Neural progenitor cell (in vitro differentiated cells): ENCODE data around the gene RAE1. TPM values are rescaled to one million over a fixed set of nuclear protein-coding genes. Genes with fewer than 3 reads are reported as not detected.
A peak's percentile ranks its signal among the peaks of the same experiment; 100 is the strongest.

Source experiments
- DNase-seq: peaks from one replicate; pipeline ENCODE4 v3.0.0-alpha.2; 2016; ENCODE audit warnings: low spot score
- H2AFZ ChIP-seq: fragments of 200-600 bp; sonication (generic); replicated peaks from 2 replicates; pipeline ENCODE4 v1.6.1; 2016; ENCODE audit warnings: antibody characterized with exemption
- H3F3A ChIP-seq: fragments of 200-600 bp; sonication (generic); 2 replicates; pipeline ENCODE4 v1.6.1; 2016; ENCODE audit warnings: antibody characterized with exemption, low read depth
- H3K27ac ChIP-seq: fragments of 200-600 bp; sonication (generic); 2 replicates; pipeline ENCODE4 v1.5.1; 2016; ENCODE audit warnings: mild to moderate bottlenecking
- H3K27me3 ChIP-seq: fragments of 200-600 bp; sonication (generic); 2 replicates; pipeline ENCODE4 v1.6.1; 2016; ENCODE audit warnings: mild to moderate bottlenecking, moderate library complexity
- H3K36me3 ChIP-seq: fragments of 200-600 bp; sonication (generic); 2 replicates; pipeline ENCODE4 v1.5.1; 2016
- H3K4me1 ChIP-seq: fragments of 200-600 bp; sonication (generic); 2 replicates; pipeline ENCODE4 v1.6.1; 2016; ENCODE audit warnings: mixed run types
- H3K4me2 ChIP-seq: fragments of 200-600 bp; sonication (generic); 2 replicates; pipeline ENCODE4 v1.6.1; 2016
- H3K4me3 ChIP-seq: fragments of 200-600 bp; sonication (generic); 2 replicates; pipeline ENCODE4 v1.5.1; 2016
- H3K79me2 ChIP-seq: fragments of 200-600 bp; sonication (generic); 2 replicates; pipeline ENCODE4 v1.6.1; 2016; ENCODE audit warnings: low read depth
- H3K9ac ChIP-seq: fragments of 200-600 bp; sonication (generic); 2 replicates; pipeline ENCODE4 v1.6.1; 2016
- H3K9me3 ChIP-seq: fragments of 200-600 bp; sonication (generic); 2 replicates; pipeline ENCODE4 v1.5.1; 2016; ENCODE audit warnings: low read depth
- H4K20me1 ChIP-seq: fragments of 200-600 bp; sonication (generic); 2 replicates; pipeline ENCODE4 v1.6.1; 2016; ENCODE audit warnings: low read depth
- H3K27ac Mint-ChIP-seq: 3 replicates; pipeline ENCODE4 v1.8.0; 2021; ENCODE audit warnings: mixed read lengths
- H3K27me3 Mint-ChIP-seq: 2 replicates; pipeline ENCODE4 v1.8.0; 2022; ENCODE audit warnings: low read depth, mild to moderate bottlenecking, inconsistent platforms, moderate library complexity, mixed read lengths; ENCODE audit not compliant: insufficient read depth
- H3K36me3 Mint-ChIP-seq: 3 replicates; pipeline ENCODE4 v1.8.0; 2021; ENCODE audit warnings: mixed read lengths
- H3K4me1 Mint-ChIP-seq: 3 replicates; pipeline ENCODE4 v1.8.0; 2021; ENCODE audit warnings: mixed read lengths
- H3K4me3 Mint-ChIP-seq: 3 replicates; pipeline ENCODE4 v1.8.0; 2021; ENCODE audit warnings: mild to moderate bottlenecking, moderate library complexity, mixed read lengths
- H3K9me3 Mint-ChIP-seq: 3 replicates; pipeline ENCODE4 v1.8.0; 2020; ENCODE audit warnings: mixed read lengths
- EZH2 ChIP-seq: fragments of 200-600 bp; sonication (generic); IDR thresholded peaks from 2 replicates; pipeline ENCODE4 v1.6.1; 2017; ENCODE audit warnings: antibody characterized with exemption, mild to moderate bottlenecking, moderate library complexity
- EZH2phosphoT487 ChIP-seq: fragments of 200-600 bp; sonication (generic); IDR thresholded peaks from 2 replicates; pipeline ENCODE4 v1.6.1; 2017; ENCODE audit warnings: antibody characterized with exemption
- total RNA-seq: library from RNA; depleted of rRNA; stranded (reverse); fragments of >200 nt; gene quantifications from 2 replicates; pipeline ENCODE4 v1.2.3, GENCODE V29; 2015; ENCODE audit warnings: low replicate concordance
- TF ChIP-seq, protein P1 (sequence below): fragments of 200-600 bp; sonication (generic); IDR thresholded peaks from 2 replicates; pipeline ENCODE4 v1.5.1; 2017; ENCODE audit warnings: antibody characterized with exemption, mild to moderate bottlenecking

The RAE1 gene
- total RNA-seq, 1 donor from 2014 or later: 77.6 TPM

DNA sequence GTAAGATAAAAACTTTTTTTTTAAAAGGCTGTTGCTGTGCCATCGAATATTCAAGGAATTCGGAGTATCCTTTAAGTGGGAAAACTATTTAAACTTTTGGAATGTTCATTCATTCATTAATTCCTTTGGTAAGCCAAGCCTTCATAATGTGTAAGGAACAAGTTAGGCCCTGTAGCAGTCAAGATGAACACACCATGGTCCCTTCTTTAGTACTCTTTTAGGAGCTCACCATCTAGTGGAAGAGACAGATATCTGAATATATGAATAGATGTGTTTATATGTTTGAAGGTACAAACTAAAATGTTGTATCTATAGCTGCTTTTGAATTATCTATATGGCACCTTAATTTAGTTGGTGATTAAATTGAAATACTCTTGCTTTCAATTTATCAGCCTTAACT lies 15.7 kb upstream of the RAE1 start:
- Mint-ChIP-seq H3K9me3 (peaks cover 2% of the 10 kb centered on the region), H3K27me3 (no peaks in the 10 kb centered on the region), H3K4me3 (no peak overlapping the region), H3K36me3 (no peaks in the 10 kb centered on the region), H3K4me1 (peaks cover 15% of the 10 kb centered on the region), H3K27ac (no peak overlapping the region)
- no peak for DNase-seq
- no peak overlapping the region for H3K4me2 ChIP-seq
- no peaks in the 10 kb centered on the region for H3F3A ChIP-seq
- no peak overlapping the region for H3K4me3 ChIP-seq
- H4K20me1 ChIP-seq: no peaks in the 10 kb centered on the region
- H3K27me3 ChIP-seq: no peaks in the 10 kb centered on the region
- no peaks in the 10 kb centered on the region for H3K4me1 ChIP-seq
- TF ChIP-seq, protein P1, sequence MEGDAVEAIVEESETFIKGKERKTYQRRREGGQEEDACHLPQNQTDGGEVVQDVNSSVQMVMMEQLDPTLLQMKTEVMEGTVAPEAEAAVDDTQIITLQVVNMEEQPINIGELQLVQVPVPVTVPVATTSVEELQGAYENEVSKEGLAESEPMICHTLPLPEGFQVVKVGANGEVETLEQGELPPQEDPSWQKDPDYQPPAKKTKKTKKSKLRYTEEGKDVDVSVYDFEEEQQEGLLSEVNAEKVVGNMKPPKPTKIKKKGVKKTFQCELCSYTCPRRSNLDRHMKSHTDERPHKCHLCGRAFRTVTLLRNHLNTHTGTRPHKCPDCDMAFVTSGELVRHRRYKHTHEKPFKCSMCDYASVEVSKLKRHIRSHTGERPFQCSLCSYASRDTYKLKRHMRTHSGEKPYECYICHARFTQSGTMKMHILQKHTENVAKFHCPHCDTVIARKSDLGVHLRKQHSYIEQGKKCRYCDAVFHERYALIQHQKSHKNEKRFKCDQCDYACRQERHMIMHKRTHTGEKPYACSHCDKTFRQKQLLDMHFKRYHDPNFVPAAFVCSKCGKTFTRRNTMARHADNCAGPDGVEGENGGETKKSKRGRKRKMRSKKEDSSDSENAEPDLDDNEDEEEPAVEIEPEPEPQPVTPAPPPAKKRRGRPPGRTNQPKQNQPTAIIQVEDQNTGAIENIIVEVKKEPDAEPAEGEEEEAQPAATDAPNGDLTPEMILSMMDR: peak; percentile 32
- TF ChIP-seq EZH2: no peak
- no peaks in the 10 kb centered on the region for H3K36me3 ChIP-seq
- no peaks in the 10 kb centered on the region for H3K79me2 ChIP-seq
- no peak overlapping the region for H3K27ac ChIP-seq
- no peak overlapping the region for H3K9ac ChIP-seq
- H3K9me3 ChIP-seq: no peaks in the 10 kb centered on the region
- no peak overlapping the region for H2AFZ ChIP-seq

DNA sequence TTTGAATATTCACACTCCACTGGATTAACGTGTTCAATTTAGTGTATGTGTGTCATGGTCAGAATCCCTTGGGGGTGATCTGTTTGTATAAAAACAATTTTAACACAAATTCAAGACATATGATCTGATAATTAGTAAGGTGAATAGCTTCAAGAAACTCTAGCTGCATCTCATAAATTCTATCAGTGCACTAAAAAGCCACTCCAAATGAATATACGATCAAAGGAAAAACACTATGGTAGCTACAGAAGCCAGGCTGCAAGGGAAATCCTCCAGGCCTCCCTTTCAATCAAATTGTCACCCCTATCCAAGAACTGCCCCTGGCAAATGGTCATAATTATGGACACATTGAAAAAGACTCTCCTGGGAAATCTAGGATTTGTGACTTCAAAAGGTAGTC lies 9.4 kb upstream of the RAE1 start:
- Mint-ChIP-seq H3K4me3 (no peak overlapping the region), H3K27ac (no peak overlapping the region), H3K4me1 (peaks cover 6% of the 10 kb centered on the region), H3K36me3 (no peaks in the 10 kb centered on the region), H3K9me3 (peaks cover 2% of the 10 kb centered on the region), H3K27me3 (no peaks in the 10 kb centered on the region)
- no peak overlapping the region for H3K9ac ChIP-seq
- H3K27ac ChIP-seq: no peak overlapping the region
- H4K20me1 ChIP-seq: no peaks in the 10 kb centered on the region
- H3K36me3 ChIP-seq: no peaks in the 10 kb centered on the region
- H3F3A ChIP-seq: peaks cover 10% of the 10 kb centered on the region
- H3K79me2 ChIP-seq: no peaks in the 10 kb centered on the region
- H3K9me3 ChIP-seq: no peaks in the 10 kb centered on the region
- H3K4me1 ChIP-seq: peaks cover 4% of the 10 kb centered on the region
- no peak overlapping the region for H3K4me3 ChIP-seq
- no peak for DNase-seq
- TF ChIP-seq, protein P1: no peak
- TF ChIP-seq EZH2 (no peak), EZH2phosphoT487 (no peak)
- H3K27me3 ChIP-seq: peaks cover 5% of the 10 kb centered on the region
- no peak overlapping the region for H2AFZ ChIP-seq
- no peak overlapping the region for H3K4me2 ChIP-seq

DNA sequence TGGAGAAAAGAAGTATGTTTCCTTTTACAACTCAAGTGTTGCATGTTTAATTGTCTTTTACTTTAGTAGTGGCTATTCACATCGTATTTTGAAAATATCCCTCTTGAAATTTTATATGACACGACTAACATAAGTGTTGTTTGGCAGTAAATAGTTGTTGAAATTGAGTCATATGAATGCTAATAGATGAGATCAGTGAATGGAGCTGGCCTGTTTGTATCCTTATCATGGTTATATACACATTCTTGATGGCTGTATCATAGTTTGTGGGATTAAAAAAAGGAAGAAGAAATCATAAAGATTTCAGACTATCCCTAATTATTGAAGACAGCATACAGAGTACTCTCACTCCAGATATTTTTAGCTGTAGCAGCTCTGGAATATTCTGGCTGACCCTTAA lies 8.2 kb upstream of the RAE1 start:
- H3K4me3 ChIP-seq: no peak overlapping the region
- Mint-ChIP-seq H3K36me3 (no peaks in the 10 kb centered on the region), H3K9me3 (peaks cover 2% of the 10 kb centered on the region), H3K4me1 (peaks cover 6% of the 10 kb centered on the region), H3K27ac (no peak overlapping the region), H3K4me3 (no peak overlapping the region), H3K27me3 (no peaks in the 10 kb centered on the region)
- no peaks in the 10 kb centered on the region for H3K79me2 ChIP-seq
- no peak overlapping the region for H3K4me2 ChIP-seq
- no peaks in the 10 kb centered on the region for H4K20me1 ChIP-seq
- no peak for DNase-seq
- H3K27me3 ChIP-seq: peaks cover 5% of the 10 kb centered on the region
- H3K4me1 ChIP-seq: peaks cover 4% of the 10 kb centered on the region
- no peaks in the 10 kb centered on the region for H3K36me3 ChIP-seq
- no peak overlapping the region for H3K9ac ChIP-seq
- no peaks in the 10 kb centered on the region for H3K9me3 ChIP-seq
- H2AFZ ChIP-seq: no peak overlapping the region
- TF ChIP-seq EZH2phosphoT487 (no peak), EZH2 (no peak)
- TF ChIP-seq, protein P1: no peak
- no peak overlapping the region for H3K27ac ChIP-seq
- peaks cover 10% of the 10 kb centered on the region for H3F3A ChIP-seq
